NCI-H1417 (cell line): ENCODE measurements around the gene ZCWPW1.
"Not testable (repeated sequence)": the region's sequence is repeated elsewhere in the genome, so short reads cannot be mapped to it uniquely, and the experiment has no call there.

ENCODE experiments used
- DNase-seq, 3 experiments: peaks; one replicate each; lab custom pipeline; 2025; lab: John Stamatoyannopoulos, UW

ZCWPW1 gene

DNA sequence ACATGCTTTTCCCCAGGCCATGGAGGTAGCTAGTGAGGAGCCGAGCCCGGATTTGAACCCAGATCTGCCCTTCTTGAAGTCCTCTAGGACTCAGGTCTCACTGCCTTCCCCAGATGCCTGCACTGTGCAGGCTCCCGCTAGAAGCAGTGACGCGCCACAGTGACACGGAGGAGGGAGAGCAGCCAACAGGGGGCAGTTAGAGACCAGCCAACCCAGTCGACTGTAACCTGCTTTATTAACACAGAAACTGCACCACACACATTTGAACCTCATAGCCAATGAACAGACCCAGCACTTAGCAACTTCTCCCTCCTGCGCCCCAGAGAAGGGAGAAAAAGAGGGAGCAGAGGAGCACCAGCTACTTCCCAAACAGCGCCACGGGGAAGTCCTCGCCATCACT lies 27.8 kb downstream of the ZCWPW1 start:
- DNase-seq: peak in 1 of 3 experiments; percentile 14

- no peak for DNase-seq
Measured at GRCh38 chr7:100400041-100400440, 28.5 kb downstream of the ZCWPW1 start.

DNA sequence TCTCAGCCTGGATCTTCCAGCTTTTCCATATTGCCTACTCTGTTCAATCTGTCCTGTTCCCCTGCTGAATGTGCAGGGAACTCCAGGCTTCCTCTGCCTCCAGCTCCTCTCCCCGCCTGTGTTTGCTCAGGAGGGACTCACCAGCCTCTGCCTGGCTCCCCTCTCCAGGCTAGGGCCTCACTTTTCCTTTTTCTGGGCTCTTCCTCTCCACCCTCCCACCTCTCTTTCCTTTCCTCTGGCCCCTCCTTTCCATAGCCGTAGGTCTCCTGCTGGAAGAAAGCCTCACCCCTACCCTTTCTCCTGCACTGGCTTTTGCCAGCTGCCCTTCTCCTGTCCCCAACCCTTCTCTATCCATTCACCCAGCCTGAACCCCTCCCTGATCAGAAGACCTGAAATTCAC lies 30.3 kb downstream of the ZCWPW1 start:
- DNase-seq: no peak

DNA sequence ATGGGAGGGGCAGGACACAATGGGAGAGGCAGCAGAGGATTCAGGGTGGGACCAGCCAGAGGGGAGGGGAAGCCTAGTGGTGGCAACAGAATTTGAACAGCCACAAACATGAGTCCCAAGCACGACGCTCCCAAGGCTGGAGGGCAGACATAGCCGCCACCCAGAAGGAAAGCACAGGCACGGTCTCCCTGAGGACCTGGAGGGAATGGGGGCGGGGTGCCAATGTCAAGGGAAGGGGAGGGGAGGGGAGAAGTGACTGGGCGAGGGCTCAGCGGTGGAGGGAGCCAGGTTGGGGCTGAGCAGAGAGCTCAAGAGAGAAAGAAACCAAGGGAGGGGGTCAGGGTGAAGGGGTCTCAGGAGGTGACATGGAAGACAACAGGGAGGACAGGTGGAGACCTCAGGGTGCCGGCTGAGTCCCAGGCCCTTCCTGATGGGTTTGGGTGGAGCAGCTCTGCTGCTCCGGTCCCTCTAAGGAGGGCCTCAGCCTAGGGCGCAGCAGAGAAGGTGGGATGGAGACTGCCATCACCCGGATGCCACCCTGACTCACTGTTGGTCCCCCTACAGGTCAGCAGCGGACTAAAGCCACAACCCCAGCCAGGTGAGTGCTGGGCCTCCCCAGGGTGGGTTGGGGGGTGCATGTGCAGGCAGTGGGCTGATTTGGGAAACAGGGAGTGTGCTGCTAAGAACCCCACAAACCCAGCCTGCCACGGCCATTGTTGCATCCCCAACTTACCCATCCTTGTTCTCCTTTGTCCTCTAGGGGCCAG lies 31.0 kb downstream of the ZCWPW1 start:
- no peak for DNase-seq

- no peak for DNase-seq
Measured at GRCh38 chr7:100396421-100396982, 32.0 kb downstream of the ZCWPW1 start.

GRCh38 chr7:100394077-100394476 lies 34.4 kb downstream of the ZCWPW1 start:
- DNase-seq: no peak

GRCh38 chr7:100393233-100393905 lies 35.1 kb downstream of the ZCWPW1 start:
- DNase-seq: no peak

DNA sequence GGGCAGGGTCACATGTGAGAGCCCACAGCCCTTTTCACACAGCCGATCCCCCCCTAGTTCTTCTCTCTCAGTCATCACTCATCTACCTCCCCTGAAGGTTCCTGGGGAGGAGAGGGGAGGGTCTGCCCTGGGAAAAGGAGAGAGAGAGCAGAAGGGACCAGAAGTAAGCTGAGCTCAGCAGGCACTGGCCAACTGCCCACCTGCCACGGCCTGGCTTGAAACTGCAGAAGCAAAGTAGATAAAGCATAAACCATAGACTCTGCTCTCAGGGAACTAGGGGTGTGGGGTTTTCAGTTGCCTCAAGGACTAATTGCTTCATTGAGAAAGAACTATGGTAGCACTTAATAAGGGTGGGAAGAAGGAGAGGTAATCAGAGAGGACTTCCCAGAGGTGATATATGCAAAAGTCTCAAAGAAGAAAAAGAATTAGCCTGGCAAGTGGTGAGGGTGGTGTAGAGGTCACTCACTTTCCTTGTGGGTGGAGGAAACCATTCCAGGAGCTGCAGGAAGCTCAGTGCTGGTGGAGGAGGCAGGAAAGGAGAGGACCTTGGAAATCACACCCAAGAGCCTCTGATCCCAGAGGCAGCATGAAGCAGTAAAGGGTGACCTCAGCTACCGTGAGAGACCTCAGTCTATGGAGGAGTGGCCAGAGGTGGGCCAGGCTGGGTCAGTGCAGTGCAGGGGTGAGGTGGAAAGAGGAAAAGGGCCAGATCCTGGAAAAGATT lies 38.1 kb downstream of the ZCWPW1 start:
- DNase-seq: no peak

- DNase-seq: no peak
Measured at GRCh38 chr7:100389437-100390088, 38.9 kb downstream of the ZCWPW1 start.

GRCh38 chr7:100387695-100388094 lies 40.8 kb downstream of the ZCWPW1 start:
- no peak for DNase-seq

DNA sequence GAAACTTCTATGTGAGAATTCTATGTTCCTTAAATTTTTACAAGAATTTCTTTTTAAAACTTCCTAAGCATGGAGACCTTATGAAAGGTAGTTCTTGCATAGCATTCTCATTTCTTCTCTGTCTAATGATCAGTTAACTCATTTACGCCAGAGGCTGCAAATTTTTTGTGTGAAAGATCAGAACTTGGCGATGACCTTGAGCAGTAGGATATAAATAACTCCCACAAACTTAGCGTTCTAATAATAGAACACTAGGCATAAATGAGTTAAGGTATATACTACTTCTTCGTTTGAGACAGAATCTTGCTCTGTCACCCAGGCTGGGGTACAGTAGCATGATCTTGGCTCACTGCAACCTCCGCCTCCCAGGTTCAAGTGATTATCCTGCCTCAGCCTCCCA lies 41.6 kb downstream of the ZCWPW1 start:
- DNase-seq: no peak

GRCh38 chr7:100384628-100385294 lies 43.7 kb downstream of the ZCWPW1 start:
- DNase-seq: no peak

DNA sequence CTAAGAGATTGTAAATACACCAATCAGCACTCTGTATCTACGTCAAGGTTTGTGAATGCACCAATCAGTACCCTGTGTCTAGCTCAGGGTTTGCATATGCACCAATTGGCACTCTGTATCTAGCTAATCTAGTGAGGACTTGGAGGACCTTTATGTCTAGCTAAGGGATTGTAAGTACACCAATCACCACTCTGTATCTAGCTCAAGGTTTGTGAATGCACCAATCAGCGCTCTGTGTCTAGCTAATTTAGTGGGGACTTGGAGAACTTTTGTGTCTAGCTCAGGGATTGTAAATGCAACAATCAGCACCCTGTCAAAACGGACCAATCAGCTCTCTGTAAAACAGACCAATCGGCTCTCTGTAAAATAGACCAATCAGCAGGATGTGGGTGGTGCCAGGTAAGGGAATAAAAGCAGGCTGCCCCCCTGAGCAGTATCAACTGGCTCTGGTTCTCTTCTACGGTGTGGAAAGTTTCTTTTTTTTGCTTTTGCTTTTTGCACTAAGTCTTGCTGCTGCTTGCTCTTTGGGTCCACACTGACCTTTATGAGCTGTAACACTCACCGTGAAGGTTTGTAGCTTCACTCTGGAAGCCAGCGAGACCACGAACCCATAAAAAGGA lies 46.2 kb downstream of the ZCWPW1 start:
- DNase-seq: not testable (repeated sequence)

GRCh38 chr7:100381531-100382233 lies 46.8 kb downstream of the ZCWPW1 start:
- DNase-seq: not testable (repeated sequence)

- DNase-seq: no peak
Measured at GRCh38 chr7:100380196-100380595, 48.3 kb downstream of the ZCWPW1 start.

- no peak for DNase-seq
Measured at GRCh38 chr7:100378114-100378755, 50.3 kb downstream of the ZCWPW1 start.

GRCh38 chr7:100376066-100376465 lies 52.4 kb downstream of the ZCWPW1 start:
- DNase-seq: no peak

DNA sequence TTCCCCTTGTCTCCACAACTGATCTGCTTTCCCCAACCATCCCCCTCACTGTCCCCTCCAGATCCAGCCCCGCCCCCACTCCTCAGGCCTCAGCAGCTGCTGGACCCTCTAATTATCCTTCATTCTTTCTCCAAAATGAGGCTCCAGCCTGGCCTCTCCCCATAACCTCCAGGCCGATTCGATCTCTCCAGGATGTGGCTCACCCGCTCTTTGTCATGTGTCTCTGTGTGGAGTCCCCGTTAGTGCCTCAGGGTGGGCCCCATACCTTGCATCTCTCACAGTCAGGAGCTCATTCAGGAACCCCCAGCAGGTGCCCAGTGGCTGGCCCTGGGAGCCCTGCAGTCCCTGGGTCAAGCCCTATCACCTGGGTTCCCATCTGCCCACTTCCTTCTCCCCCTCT lies 53.9 kb downstream of the ZCWPW1 start:
- no peak for DNase-seq

DNA sequence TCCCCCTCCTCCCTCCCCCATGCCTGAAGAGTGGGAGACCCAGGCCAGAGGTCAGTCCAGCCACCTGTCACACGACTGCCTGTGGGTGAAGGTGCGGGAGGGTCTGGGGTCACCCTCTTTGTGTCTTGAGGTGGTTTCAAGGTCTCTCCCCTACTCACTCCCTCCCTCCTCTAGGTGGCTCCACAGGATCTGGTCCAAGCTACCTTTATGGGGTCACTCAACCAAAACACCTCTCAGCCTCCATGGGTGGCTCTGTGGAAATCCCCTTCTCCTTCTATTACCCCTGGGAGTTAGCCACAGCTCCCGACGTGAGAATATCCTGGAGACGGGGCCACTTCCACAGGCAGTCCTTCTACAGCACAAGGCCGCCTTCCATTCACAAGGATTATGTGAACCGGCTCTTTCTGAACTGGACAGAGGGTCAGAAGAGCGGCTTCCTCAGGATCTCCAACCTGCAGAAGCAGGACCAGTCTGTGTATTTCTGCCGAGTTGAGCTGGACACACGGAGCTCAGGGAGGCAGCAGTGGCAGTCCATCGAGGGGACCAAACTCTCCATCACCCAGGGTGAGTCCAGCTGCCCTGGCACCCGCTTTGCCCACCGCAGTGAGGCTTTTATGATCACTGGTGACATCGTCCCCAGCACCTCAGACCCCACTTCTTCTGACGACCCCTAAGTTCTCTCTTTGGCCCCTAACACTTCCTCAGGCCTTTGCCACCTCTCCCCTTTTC lies 54.5 kb downstream of the ZCWPW1 start:
- not testable (repeated sequence) for DNase-seq
